HG03280 (cell line): Measurements from ENCODE around the gene QRICH1.

Source experiments
- ATAC-seq: cut with Tn5 transposase; IDR thresholded peaks from one replicate; pipeline ENCODE4 v1.9.1; 2021; ENCODE audit warnings: mild to moderate bottlenecking, moderate library complexity; ENCODE audit not compliant: unreplicated experiment

QRICH1 gene

GRCh38 chr3:48999085-48999858 is 94.6 kb downstream of the QRICH1 start:
- ATAC-seq, result no peak

- ATAC-seq, result no peak
These were observed 95.9 kb downstream of the QRICH1 start for GRCh38 chr3:48997714-48998637.

- no peak for ATAC-seq
These were observed 96.7 kb downstream of the QRICH1 start for GRCh38 chr3:48997102-48997635.

GRCh38 chr3:48996640-48997039 is 97.2 kb downstream of the QRICH1 start:
- ATAC-seq, result no peak

- no peak for ATAC-seq
These were observed 100.0 kb downstream of the QRICH1 start for GRCh38 chr3:48993834-48994233.

- ATAC-seq, result no peak
These were observed 101.9 kb downstream of the QRICH1 start for GRCh38 chr3:48991851-48992545.

- peak; percentile 18 for ATAC-seq
These were observed 103.0 kb downstream of the QRICH1 start for GRCh38 chr3:48990636-48991469.

- peak; percentile 68 for ATAC-seq
These were observed 103.9 kb downstream of the QRICH1 start, which contains the start of gene P4HTM for GRCh38 chr3:48989796-48990635. Gene P4HTM, plus strand, starts transcription at chr3:48990241. Its CDS starts 16 bp downstream, at chr3:48990257.

GRCh38 chr3:48989126-48989795 is 104.6 kb downstream of the QRICH1 start:
- no peak for ATAC-seq

- ATAC-seq, result no peak
These were observed 108.0 kb downstream of the QRICH1 start for GRCh38 chr3:48985831-48986376.

GRCh38 chr3:48984663-48985062 is 109.2 kb downstream of the QRICH1 start:
- ATAC-seq, result no peak

GRCh38 chr3:48983096-48983495 is 110.8 kb downstream of the QRICH1 start:
- ATAC-seq, result no peak

GRCh38 chr3:48982686-48983085 is 111.2 kb downstream of the QRICH1 start:
- ATAC-seq, result no peak

GRCh38 chr3:48982016-48982415 is 111.9 kb downstream of the QRICH1 start:
- no peak for ATAC-seq

GRCh38 chr3:48980295-48980694 is 113.6 kb downstream of the QRICH1 start:
- ATAC-seq, result no peak
